Chondrocyte (in vitro differentiated cells): ENCODE data around the gene USP1. TPM values are rescaled to one million over a fixed set of nuclear protein-coding genes. Genes with fewer than 3 reads are reported as not detected.

Experiments
- DNase-seq: peaks from one replicate; pipeline ENCODE4 v3.0.0; 2021; ENCODE audit warnings: mixed read lengths, low spot score
- H3K27ac Mint-ChIP-seq: one replicate; pipeline ENCODE4 v1.8.0; 2021; ENCODE audit warnings: mild to moderate bottlenecking, moderate library complexity, mixed read lengths; ENCODE audit not compliant: unreplicated experiment
- H3K27me3 Mint-ChIP-seq: 2 replicates; pipeline ENCODE4 v1.8.0; 2021; ENCODE audit warnings: low read depth, mixed read lengths
- H3K36me3 Mint-ChIP-seq: 2 replicates; pipeline ENCODE4 v1.8.0; 2021; ENCODE audit warnings: low read depth, mixed read lengths
- H3K4me1 Mint-ChIP-seq: 2 replicates; pipeline ENCODE4 v1.8.0; 2021; ENCODE audit warnings: low read depth, mild to moderate bottlenecking, mixed read lengths
- H3K4me3 Mint-ChIP-seq: one replicate; pipeline ENCODE4 v1.8.0; 2021; ENCODE audit warnings: mild to moderate bottlenecking, moderate library complexity, mixed read lengths; ENCODE audit not compliant: unreplicated experiment
- H3K9me3 Mint-ChIP-seq: 2 replicates; pipeline ENCODE4 v1.8.0; 2021; ENCODE audit warnings: low read depth, mixed read lengths
- long read RNA-seq: library from polyadenylated mRNA; stranded (forward); transcript quantifications from one replicate; pipeline ENCODE4 v2.0.0, GENCODE V29; 2021
- total RNA-seq: library from RNA; stranded (reverse); gene quantifications from 3 replicates; pipeline ENCODE4 v1.2.1, GENCODE V29; 2021
- TF ChIP-seq, protein P1 (sequence below): fragments of 200-600 bp; sonication (generic); IDR thresholded peaks from 2 replicates; pipeline ENCODE4 v1.5.0; 2021; ENCODE audit warnings: antibody characterized with exemption, mild to moderate bottlenecking, moderate library complexity

USP1 gene, protein sequence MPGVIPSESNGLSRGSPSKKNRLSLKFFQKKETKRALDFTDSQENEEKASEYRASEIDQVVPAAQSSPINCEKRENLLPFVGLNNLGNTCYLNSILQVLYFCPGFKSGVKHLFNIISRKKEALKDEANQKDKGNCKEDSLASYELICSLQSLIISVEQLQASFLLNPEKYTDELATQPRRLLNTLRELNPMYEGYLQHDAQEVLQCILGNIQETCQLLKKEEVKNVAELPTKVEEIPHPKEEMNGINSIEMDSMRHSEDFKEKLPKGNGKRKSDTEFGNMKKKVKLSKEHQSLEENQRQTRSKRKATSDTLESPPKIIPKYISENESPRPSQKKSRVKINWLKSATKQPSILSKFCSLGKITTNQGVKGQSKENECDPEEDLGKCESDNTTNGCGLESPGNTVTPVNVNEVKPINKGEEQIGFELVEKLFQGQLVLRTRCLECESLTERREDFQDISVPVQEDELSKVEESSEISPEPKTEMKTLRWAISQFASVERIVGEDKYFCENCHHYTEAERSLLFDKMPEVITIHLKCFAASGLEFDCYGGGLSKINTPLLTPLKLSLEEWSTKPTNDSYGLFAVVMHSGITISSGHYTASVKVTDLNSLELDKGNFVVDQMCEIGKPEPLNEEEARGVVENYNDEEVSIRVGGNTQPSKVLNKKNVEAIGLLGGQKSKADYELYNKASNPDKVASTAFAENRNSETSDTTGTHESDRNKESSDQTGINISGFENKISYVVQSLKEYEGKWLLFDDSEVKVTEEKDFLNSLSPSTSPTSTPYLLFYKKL
- total RNA-seq = 21.9 to 27.0 TPM (median 23.0 TPM) in 3 replicates
- long read RNA-seq, transcript USP1-201 (9 exons, 3,996 nt) = major isoform, 44 of 50 reads
- long read RNA-seq, partial matches to known transcripts = 2 of 50 reads
- long read RNA-seq, other reads (novel, unspliced or antisense) = 3 of 50 reads

DNA sequence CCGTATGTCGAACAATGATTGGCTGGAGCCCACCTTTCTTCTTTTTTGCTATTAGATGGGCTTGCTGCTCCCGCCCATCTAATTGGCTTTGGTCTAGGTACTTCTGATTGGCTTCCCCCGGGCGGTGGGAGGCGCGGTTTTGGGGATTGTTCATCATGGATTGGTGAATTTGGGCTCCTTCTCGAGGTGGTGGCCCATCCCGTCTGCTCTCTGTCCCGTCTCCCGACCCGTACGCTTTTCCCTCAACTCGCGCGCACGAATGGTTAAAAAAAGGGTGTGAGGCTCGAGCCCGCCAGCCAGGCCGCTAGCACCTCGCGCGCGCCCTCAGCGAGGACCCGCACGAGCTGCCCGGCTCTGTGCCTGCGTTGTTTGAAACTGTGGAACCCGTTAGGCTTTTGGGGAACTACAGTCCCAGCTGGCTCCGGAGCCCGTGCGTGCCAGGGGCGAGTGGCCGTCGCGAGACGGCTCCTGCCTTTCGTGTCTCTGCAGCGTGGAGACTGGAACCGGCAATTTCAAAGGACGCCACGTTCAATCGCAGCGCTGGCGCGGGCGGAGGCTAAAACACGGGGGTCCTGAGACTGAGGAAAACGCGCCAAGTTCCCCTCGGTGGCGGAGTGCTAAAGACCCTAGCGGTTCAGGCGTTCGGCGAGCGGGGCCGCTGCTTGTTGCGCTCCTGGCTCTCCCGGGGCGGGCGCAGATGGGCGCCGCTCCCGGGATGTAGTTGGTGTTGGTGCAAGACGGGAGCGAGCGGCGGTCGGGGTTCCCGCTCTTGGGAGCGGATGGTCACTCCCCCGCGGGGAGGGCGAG lies at the start of gene USP1:
Gene USP1, plus strand, starts transcription at position 584 of the 807 bp plus-strand sequence. CDS start 2,819 bp downstream, outside the sequence.
- Mint-ChIP-seq H3K4me1 (peaks cover 45% of the 10 kb centered on the region), H3K27me3 (no peaks in the 10 kb centered on the region), H3K27ac (peak within 1 kb of the TSS; percentile 100), H3K4me3 (peak within 1 kb of the TSS; percentile 91), H3K9me3 (no peaks in the 10 kb centered on the region), H3K36me3 (no peaks in the 10 kb centered on the region)
- peak; percentile 99 for DNase-seq
- TF ChIP-seq, protein P1, sequence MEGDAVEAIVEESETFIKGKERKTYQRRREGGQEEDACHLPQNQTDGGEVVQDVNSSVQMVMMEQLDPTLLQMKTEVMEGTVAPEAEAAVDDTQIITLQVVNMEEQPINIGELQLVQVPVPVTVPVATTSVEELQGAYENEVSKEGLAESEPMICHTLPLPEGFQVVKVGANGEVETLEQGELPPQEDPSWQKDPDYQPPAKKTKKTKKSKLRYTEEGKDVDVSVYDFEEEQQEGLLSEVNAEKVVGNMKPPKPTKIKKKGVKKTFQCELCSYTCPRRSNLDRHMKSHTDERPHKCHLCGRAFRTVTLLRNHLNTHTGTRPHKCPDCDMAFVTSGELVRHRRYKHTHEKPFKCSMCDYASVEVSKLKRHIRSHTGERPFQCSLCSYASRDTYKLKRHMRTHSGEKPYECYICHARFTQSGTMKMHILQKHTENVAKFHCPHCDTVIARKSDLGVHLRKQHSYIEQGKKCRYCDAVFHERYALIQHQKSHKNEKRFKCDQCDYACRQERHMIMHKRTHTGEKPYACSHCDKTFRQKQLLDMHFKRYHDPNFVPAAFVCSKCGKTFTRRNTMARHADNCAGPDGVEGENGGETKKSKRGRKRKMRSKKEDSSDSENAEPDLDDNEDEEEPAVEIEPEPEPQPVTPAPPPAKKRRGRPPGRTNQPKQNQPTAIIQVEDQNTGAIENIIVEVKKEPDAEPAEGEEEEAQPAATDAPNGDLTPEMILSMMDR = peak; percentile 15

DNA sequence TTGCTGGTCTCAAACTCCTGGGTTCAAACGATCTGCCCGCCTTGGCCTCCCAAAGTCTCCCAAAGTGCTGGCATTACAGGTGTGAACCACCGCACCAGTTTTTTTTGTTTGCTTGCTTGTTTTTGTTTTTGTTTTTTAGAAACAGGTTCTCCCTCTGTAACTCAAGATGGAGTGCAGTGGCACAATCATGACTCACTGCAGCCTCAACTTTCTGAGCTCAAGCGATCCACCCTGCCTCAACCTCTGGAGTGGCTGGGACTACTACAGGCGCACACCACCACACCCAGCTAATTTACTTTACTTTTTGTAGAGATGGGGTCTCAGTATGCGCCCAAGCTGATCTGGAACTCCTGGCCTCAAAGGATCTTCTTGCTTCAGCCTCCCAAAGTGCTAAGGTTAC lies 47.3 kb upstream of the USP1 start:
- no peak for DNase-seq
- H3K36me3 Mint-ChIP-seq = no peaks in the 10 kb centered on the region
- no peaks in the 10 kb centered on the region for H3K9me3 Mint-ChIP-seq
- TF ChIP-seq, protein P1 = no peak
- peaks cover 12% of the 10 kb centered on the region for H3K4me1 Mint-ChIP-seq
- peaks cover 2% of the 10 kb centered on the region for H3K27me3 Mint-ChIP-seq
- no peak overlapping the region for H3K4me3 Mint-ChIP-seq
- H3K27ac Mint-ChIP-seq = no peak overlapping the region

DNA sequence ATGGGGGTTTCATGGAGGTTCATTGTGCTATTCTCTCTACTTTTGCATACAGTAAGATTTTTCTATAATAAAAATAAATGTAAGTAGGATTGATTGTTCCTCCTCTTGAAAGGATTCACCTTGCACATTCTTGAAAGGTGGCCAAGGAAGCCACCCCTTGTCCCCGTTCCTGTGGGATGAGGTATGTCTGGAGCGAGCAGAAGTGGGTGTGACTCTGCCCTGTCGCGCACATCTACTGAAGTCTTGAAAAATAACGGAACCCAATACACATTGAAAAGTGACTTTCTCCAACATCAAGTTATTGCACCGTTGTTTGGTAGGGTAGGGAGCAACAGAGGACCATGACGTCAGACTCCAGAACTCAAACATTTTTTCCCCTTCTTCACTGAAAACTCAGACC lies 46.8 kb upstream of the USP1 start:
- H3K36me3 Mint-ChIP-seq = no peaks in the 10 kb centered on the region
- peaks cover 2% of the 10 kb centered on the region for H3K27me3 Mint-ChIP-seq
- H3K4me3 Mint-ChIP-seq = no peak overlapping the region
- TF ChIP-seq, protein P1 = no peak
- DNase-seq = no peak
- H3K9me3 Mint-ChIP-seq = no peaks in the 10 kb centered on the region
- H3K27ac Mint-ChIP-seq = no peak overlapping the region
- H3K4me1 Mint-ChIP-seq = peaks cover 7% of the 10 kb centered on the region

DNA sequence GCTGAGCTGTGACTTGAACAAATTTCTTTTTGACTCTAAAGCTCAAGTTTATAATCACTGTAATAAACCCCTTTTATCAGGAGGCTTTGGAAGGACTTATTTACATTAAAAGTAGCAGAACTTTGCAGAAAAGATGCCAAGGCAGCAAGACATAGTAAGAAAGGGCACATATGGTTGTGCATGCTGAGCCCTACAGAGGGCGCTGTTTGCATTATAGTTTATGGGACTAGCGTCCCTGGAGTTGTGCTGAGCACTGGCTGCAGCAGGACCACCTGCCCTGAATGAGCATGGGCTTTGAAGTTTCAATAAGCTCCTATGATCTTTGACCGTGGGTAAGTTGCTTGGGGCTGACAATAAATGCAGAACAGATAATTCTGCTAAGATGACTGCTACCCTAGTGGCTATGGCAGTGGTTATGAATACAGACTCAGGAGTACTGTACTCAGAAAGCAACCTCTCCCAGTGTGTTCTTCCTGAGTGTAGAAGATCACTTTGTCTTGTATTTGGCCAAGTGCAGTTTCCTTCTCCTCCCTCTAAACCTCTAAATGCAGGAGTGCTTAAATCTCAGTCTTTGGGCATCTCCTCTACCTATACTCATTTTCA lies 45.4 kb upstream of the USP1 start:
- no peak overlapping the region for H3K27ac Mint-ChIP-seq
- no peaks in the 10 kb centered on the region for H3K9me3 Mint-ChIP-seq
- no peak overlapping the region for H3K4me3 Mint-ChIP-seq
- TF ChIP-seq, protein P1 = peak; percentile 74
- no peaks in the 10 kb centered on the region for H3K36me3 Mint-ChIP-seq
- DNase-seq = no peak
- peaks cover under 1% of the 10 kb centered on the region for H3K4me1 Mint-ChIP-seq
- H3K27me3 Mint-ChIP-seq = peaks cover 2% of the 10 kb centered on the region
